Progenitor cell of endocrine pancreas (in vitro differentiated cells): ENCODE results near the gene RPS6KA1. TPM values are rescaled to one million over a fixed set of nuclear protein-coding genes. Genes with fewer than 3 reads are reported as not detected.

ENCODE experiments used
- DNase-seq: peaks from one replicate; pipeline ENCODE4 v3.0.0; 2021; ENCODE audit warnings: low spot score; ENCODE audit not compliant: unreplicated experiment
- H3K27ac Mint-ChIP-seq: 2 replicates; pipeline ENCODE4 v1.8.0; 2021; ENCODE audit warnings: mild to moderate bottlenecking, moderate library complexity, mixed read lengths
- H3K27me3 Mint-ChIP-seq: 2 replicates; pipeline ENCODE4 v1.8.0; 2021; ENCODE audit warnings: mixed read lengths
- H3K36me3 Mint-ChIP-seq: 2 replicates; pipeline ENCODE4 v1.8.0; 2022; ENCODE audit warnings: mixed read lengths; ENCODE audit not compliant: insufficient read depth
- H3K4me1 Mint-ChIP-seq: 2 replicates; pipeline ENCODE4 v1.8.0; 2021; ENCODE audit warnings: low read depth, mixed read lengths
- H3K4me3 Mint-ChIP-seq: 2 replicates; pipeline ENCODE4 v1.8.0; 2021; ENCODE audit warnings: low read depth, mild to moderate bottlenecking, moderate library complexity, mixed read lengths
- H3K9me3 Mint-ChIP-seq: 2 replicates; pipeline ENCODE4 v1.8.0; 2021; ENCODE audit warnings: low read depth, mixed read lengths
- CTCF ChIP-seq: fragments of 200-600 bp; sonication (generic); IDR thresholded peaks from one replicate; pipeline ENCODE4 v1.5.0; 2021; ENCODE audit warnings: antibody characterized with exemption, mild to moderate bottlenecking; ENCODE audit not compliant: unreplicated experiment
- total RNA-seq: library from RNA; stranded (reverse); gene quantifications from 2 replicates; pipeline ENCODE4 v1.2.1, GENCODE V29; 2021

Gene RPS6KA1
- total RNA-seq, 1 donor from 2014 or later, result 26.7 TPM

GRCh38 chr1:26552720-26553119, 23.2 kb downstream of the RPS6KA1 start:
- no peaks in the 10 kb centered on the region for H3K9me3 Mint-ChIP-seq
- H3K36me3 Mint-ChIP-seq, result peaks cover 5% of the 10 kb centered on the region

GRCh38 chr1:26553942-26554682, 24.6 kb downstream of the RPS6KA1 start:
- no peaks in the 10 kb centered on the region for H3K9me3 Mint-ChIP-seq
- H3K36me3 Mint-ChIP-seq, result peaks cover 3% of the 10 kb centered on the region
- H3K27me3 Mint-ChIP-seq, result no peaks in the 10 kb centered on the region
- DNase-seq, result no peak
- TF ChIP-seq CTCF, result no peak
- no peak overlapping the region for H3K4me3 Mint-ChIP-seq
- H3K4me1 Mint-ChIP-seq, result no peaks in the 10 kb centered on the region
- H3K27ac Mint-ChIP-seq, result no peak overlapping the region

More at GRCh38 chr1:26552720-26553119, 23.2 kb downstream of the RPS6KA1 start:
- no peak for DNase-seq
- Mint-ChIP-seq H3K4me3 (no peak overlapping the region), H3K27me3 (no peaks in the 10 kb centered on the region), H3K4me1 (no peaks in the 10 kb centered on the region), H3K27ac (no peak overlapping the region)
- no peak for TF ChIP-seq CTCF

- no peak for TF ChIP-seq CTCF
- Mint-ChIP-seq H3K4me1 (no peaks in the 10 kb centered on the region), H3K9me3 (no peaks in the 10 kb centered on the region), H3K36me3 (peaks cover 3% of the 10 kb centered on the region), H3K4me3 (no peak overlapping the region), H3K27ac (no peak overlapping the region), H3K27me3 (no peaks in the 10 kb centered on the region)
- DNase-seq, result no peak
Observed at GRCh38 chr1:26554781-26555180, 25.2 kb downstream of the RPS6KA1 start.

GRCh38 chr1:26555550-26555981, 26.0 kb downstream of the RPS6KA1 start:
- H3K4me3 Mint-ChIP-seq, result no peak overlapping the region
- no peak overlapping the region for H3K27ac Mint-ChIP-seq
- no peaks in the 10 kb centered on the region for H3K9me3 Mint-ChIP-seq
- no peak for TF ChIP-seq CTCF
- DNase-seq, result no peak
- peaks cover 5% of the 10 kb centered on the region for H3K36me3 Mint-ChIP-seq
- no peaks in the 10 kb centered on the region for H3K27me3 Mint-ChIP-seq
- no peaks in the 10 kb centered on the region for H3K4me1 Mint-ChIP-seq

GRCh38 chr1:26556111-26556510, 26.6 kb downstream of the RPS6KA1 start:
- no peaks in the 10 kb centered on the region for H3K27me3 Mint-ChIP-seq
- H3K4me3 Mint-ChIP-seq, result no peak overlapping the region
- H3K27ac Mint-ChIP-seq, result no peak overlapping the region
- no peak for TF ChIP-seq CTCF
- H3K4me1 Mint-ChIP-seq, result no peaks in the 10 kb centered on the region
- H3K36me3 Mint-ChIP-seq, result peaks cover 5% of the 10 kb centered on the region
- no peak for DNase-seq
- no peaks in the 10 kb centered on the region for H3K9me3 Mint-ChIP-seq
